Endothelial cell of umbilical vein (primary cell): ENCODE results near the gene GAP43. TPM values are rescaled to one million over a fixed set of nuclear protein-coding genes. Genes with fewer than 3 reads are reported as not detected.

Experiments used
- BruUV-seq: library from RNA; stranded (reverse); fragments of 400-500 nt; replicated peaks from 2 replicates; lab custom pipeline; 2021; lab: Mats Ljungman, UMichigan
- CTCF ChIA-PET: fragments of 300-600, 350-600 bp; sonication (Branson Sonifier 250); formaldehyde crosslinking; loops from one replicate; lab custom pipeline; 2021; ENCODE audit warnings: antibody characterized with exemption, inconsistent platforms; lab: Charles Lee
- POLR2A ChIA-PET: fragments of 300-600, 350-600 bp; sonication (Branson Sonifier 250); formaldehyde crosslinking; loops from one replicate; lab custom pipeline; 2021; ENCODE audit warnings: antibody characterized with exemption, inconsistent platforms; lab: Charles Lee
- DNase-seq: peaks from one replicate; pipeline ENCODE4 v3.0.0-alpha.2; 2011; ENCODE audit warnings: low read depth, low spot score
- FAIRE-seq: peaks from 2 replicates; lab custom pipeline; 2011; peaks lifted over from hg19 to GRCh38; lab: Jason Lieb, UNC
- H2AFZ ChIP-seq: 2 replicates; pipeline ENCODE4 v1.6.0; 2012; ENCODE audit warnings: low read depth, low read length, control low read depth, inconsistent platforms
- H3K27ac ChIP-seq: 2 replicates; pipeline ENCODE4 v1.5.1; 2011; ENCODE audit warnings: low read depth, mild to moderate bottlenecking, control low read depth, low read length, moderate library complexity; ENCODE audit not compliant: insufficient read depth
- H3K27me3 ChIP-seq, 2 experiments: 2 replicates each; pipeline versions ENCODE4 v1.6.0 to v1.6.1; 2011; ENCODE audit warnings: low read length in 2 of 2, mixed read lengths in 1 of 2; ENCODE audit not compliant: control insufficient read depth in 2 of 2, insufficient read depth in 2 of 2
- H3K36me3 ChIP-seq, 2 experiments: 2 replicates in 1 of 2; 3 replicates in 1 of 2; pipeline ENCODE4 v1.5.1; 2011; ENCODE audit warnings: low read length in 2 of 2, mild to moderate bottlenecking in 1 of 2, moderate library complexity in 1 of 2; ENCODE audit not compliant: control insufficient read depth in 2 of 2, insufficient read depth in 2 of 2; ENCODE audit errors: extremely low read depth in 1 of 2
- H3K4me1 ChIP-seq: 3 replicates; pipeline ENCODE4 v1.5.1; 2011; ENCODE audit warnings: mild to moderate bottlenecking, low read length; ENCODE audit not compliant: control insufficient read depth, insufficient read depth; ENCODE audit errors: extremely low read depth
- H3K4me2 ChIP-seq: 2 replicates; pipeline ENCODE4 v1.6.1; 2011; ENCODE audit warnings: low read length, control low read depth, mixed read lengths; ENCODE audit not compliant: insufficient read depth
- H3K4me3 ChIP-seq, 3 experiments: fragments of 200-600 bp in 1 of 3; sonication (generic), shearing (Covaris generic) in 1 of 3; replicated peaks in 1 of 3; 2 replicates each; pipeline ENCODE4 v1.5.1; 2011 to 2016; ENCODE audit warnings: control low read depth in 3 of 3, low read length in 3 of 3, mild to moderate bottlenecking in 2 of 3, inconsistent platforms in 1 of 3, low read depth in 1 of 3, moderate library complexity in 1 of 3; ENCODE audit not compliant: insufficient read depth in 1 of 3
- H3K79me2 ChIP-seq: 2 replicates; pipeline ENCODE4 v1.6.0; 2012; ENCODE audit warnings: low read length, inconsistent platforms; ENCODE audit not compliant: control insufficient read depth, insufficient read depth
- H3K9ac ChIP-seq: replicated peaks from 2 replicates; pipeline ENCODE3; 2011; ENCODE audit warnings: low read length, control low read depth; ENCODE audit not compliant: insufficient read depth; ENCODE audit errors: extremely low read depth
- H3K9me1 ChIP-seq: replicated peaks from 3 replicates; pipeline ENCODE4 v1.6.0; 2011; ENCODE audit warnings: mild to moderate bottlenecking, low read length; ENCODE audit not compliant: control insufficient read depth, insufficient read depth; ENCODE audit errors: extremely low read depth
- H3K9me3 ChIP-seq: replicated peaks from 2 replicates; pipeline ENCODE4 v1.5.1; 2012; ENCODE audit warnings: low read length, inconsistent platforms; ENCODE audit not compliant: control insufficient read depth, insufficient read depth
- H4K20me1 ChIP-seq: replicated peaks from 2 replicates; pipeline ENCODE3; 2011; ENCODE audit warnings: mild to moderate bottlenecking, low read length; ENCODE audit not compliant: control insufficient read depth, insufficient read depth; ENCODE audit errors: extremely low read depth
- EZH2 ChIP-seq: IDR thresholded peaks from 2 replicates; pipeline ENCODE4 v1.6.1; 2012; ENCODE audit warnings: borderline replicate concordance, low read depth, mild to moderate bottlenecking, moderate library complexity, low read length, inconsistent platforms; ENCODE audit not compliant: severe bottlenecking
- FOS ChIP-seq: IDR thresholded peaks from 2 replicates; pipeline ENCODE4 v1.6.1; 2011; ENCODE audit warnings: mild to moderate bottlenecking, low read length, moderate library complexity, borderline replicate concordance; ENCODE audit not compliant: insufficient read depth
- GATA2 ChIP-seq: IDR thresholded peaks from 2 replicates; pipeline ENCODE4 v1.7.0; 2011; ENCODE audit warnings: low read depth, mild to moderate bottlenecking, moderate library complexity, mixed read lengths, low read length; ENCODE audit not compliant: insufficient read length, insufficient read depth
- JUN ChIP-seq: IDR thresholded peaks from 2 replicates; pipeline ENCODE4 v1.6.1; 2011; ENCODE audit warnings: borderline replicate concordance, low read depth; ENCODE audit not compliant: insufficient read length, insufficient read depth
- MYC ChIP-seq: IDR thresholded peaks from one replicate; pipeline ENCODE4 v1.6.1; 2011; ENCODE audit warnings: mild to moderate bottlenecking, low read depth, low read length
- POLR2A ChIP-seq: IDR thresholded peaks from 2 replicates; pipeline ENCODE4 v1.6.1; 2012; ENCODE audit warnings: low read depth, mild to moderate bottlenecking, control low read depth, low read length
- POLR2AphosphoS5 ChIP-seq: IDR thresholded peaks from 2 replicates; pipeline ENCODE4 v1.6.1; 2012; ENCODE audit warnings: low read depth, mild to moderate bottlenecking, control low read depth, low read length, moderate library complexity; ENCODE audit not compliant: insufficient read depth
- dilution Hi-C: fragments of 300-500 bp; cut with MboI; formaldehyde crosslinking; loops from one replicate; pipeline ENCODE4 v1.15.0; 2019; ENCODE audit warnings: low sequenced_read_pairs; ENCODE audit not compliant: extremely low pct_ligation_motif_present
- intact Hi-C: fragments of 100-400 bp; cut with micrococcal nuclease; formaldehyde crosslinking; loops from one replicate; pipeline ENCODE4 v1.10.0; 2022
- polyA plus RNA-seq, 4 experiments: library from polyadenylated mRNA; depleted of rRNA in 3 of 4; stranded (reverse) in 3 of 4; unstranded in 1 of 4; fragments of >200 nt; gene quantifications; 2 replicates each; pipeline versions ENCODE4 v1.2.1 to v1.2.3, GENCODE V29; 2011 to 2012; ENCODE audit warnings: missing spikeins in 1 of 4
- total RNA-seq: library from RNA; stranded (reverse); gene quantifications from 2 replicates; pipeline ENCODE4 v1.2.3, GENCODE V29; 2021
- TF ChIP-seq, protein P1 (sequence below), 2 donors: IDR thresholded peaks; 1 replicate in 1 of 2; 2 replicates in 1 of 2; pipeline ENCODE4 v1.5.1; 2011; ENCODE audit warnings: low read length in 2 of 2, mild to moderate bottlenecking in 2 of 2, moderate library complexity in 2 of 2, control low read depth in 1 of 2, inconsistent platforms in 1 of 2, low read depth in 1 of 2; ENCODE audit not compliant: insufficient read depth in 1 of 2; ENCODE audit errors: extremely low read depth in 1 of 2
- TF ChIP-seq, protein P2 (sequence below): IDR thresholded peaks from 2 replicates; pipeline ENCODE4 v1.6.1; 2011; ENCODE audit not compliant: insufficient read depth, insufficient read length

GAP43 gene
- total and polyA plus RNA-seq, 2 donors (not counting 3 experiments of a cell fraction or from before 2014, with no cell fraction given), result 0.06 TPM; not detected in 1

DNA sequence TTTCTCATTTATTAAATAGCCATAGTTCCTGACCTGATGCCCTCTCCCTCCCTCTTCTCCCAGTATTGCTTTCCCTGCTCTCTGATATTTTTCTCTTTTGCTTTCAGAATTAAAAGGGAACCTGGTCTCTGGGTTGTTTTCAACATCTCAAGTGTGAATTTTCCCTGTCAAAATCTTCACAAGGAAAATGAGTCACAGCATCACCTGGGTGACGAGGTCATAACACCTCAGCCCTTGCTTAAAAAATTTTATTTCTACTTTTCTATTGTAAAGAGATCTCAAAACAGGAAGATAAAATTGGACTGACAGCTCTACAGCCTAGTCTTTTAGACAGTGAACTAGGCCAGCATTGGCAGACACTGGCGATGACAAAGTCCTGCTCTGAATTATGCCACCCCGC is 40.1 kb downstream of the GAP43 start:
- no peaks in the 10 kb centered on the region for H3K79me2 ChIP-seq
- H3K4me3 ChIP-seq, result no peak overlapping the region
- dilution Hi-C loops, result no loop called here
- no peaks in the 10 kb centered on the region for H4K20me1 ChIP-seq
- no peaks in the 10 kb centered on the region for H3K36me3 ChIP-seq
- TF ChIP-seq, protein P1, sequence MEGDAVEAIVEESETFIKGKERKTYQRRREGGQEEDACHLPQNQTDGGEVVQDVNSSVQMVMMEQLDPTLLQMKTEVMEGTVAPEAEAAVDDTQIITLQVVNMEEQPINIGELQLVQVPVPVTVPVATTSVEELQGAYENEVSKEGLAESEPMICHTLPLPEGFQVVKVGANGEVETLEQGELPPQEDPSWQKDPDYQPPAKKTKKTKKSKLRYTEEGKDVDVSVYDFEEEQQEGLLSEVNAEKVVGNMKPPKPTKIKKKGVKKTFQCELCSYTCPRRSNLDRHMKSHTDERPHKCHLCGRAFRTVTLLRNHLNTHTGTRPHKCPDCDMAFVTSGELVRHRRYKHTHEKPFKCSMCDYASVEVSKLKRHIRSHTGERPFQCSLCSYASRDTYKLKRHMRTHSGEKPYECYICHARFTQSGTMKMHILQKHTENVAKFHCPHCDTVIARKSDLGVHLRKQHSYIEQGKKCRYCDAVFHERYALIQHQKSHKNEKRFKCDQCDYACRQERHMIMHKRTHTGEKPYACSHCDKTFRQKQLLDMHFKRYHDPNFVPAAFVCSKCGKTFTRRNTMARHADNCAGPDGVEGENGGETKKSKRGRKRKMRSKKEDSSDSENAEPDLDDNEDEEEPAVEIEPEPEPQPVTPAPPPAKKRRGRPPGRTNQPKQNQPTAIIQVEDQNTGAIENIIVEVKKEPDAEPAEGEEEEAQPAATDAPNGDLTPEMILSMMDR (IDR thresholded peaks at IDR 0.05; ENCODE audit: extremely low read depth in 1 of 2, insufficient read depth in 1 of 2, low read depth in 1 of 2, low read length in 2 of 2), result no peak
- TF ChIP-seq POLR2AphosphoS5 (no peak), JUN (no peak), POLR2A (no peak), FOS (no peak), MYC (no peak), EZH2 (no peak), GATA2 (no peak)
- TF ChIP-seq, protein P2, sequence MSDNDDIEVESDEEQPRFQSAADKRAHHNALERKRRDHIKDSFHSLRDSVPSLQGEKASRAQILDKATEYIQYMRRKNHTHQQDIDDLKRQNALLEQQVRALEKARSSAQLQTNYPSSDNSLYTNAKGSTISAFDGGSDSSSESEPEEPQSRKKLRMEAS, result no peak
- no TSS peak for BruUV-seq
- POLR2A ChIA-PET, result no interaction called here
- no peaks in the 10 kb centered on the region for H3K9me3 ChIP-seq
- CTCF ChIA-PET, result no interaction called here
- H3K4me2 ChIP-seq, result no peak overlapping the region
- H3K9ac ChIP-seq, result no peak overlapping the region
- H3K4me1 ChIP-seq, result peaks cover 5% of the 10 kb centered on the region
- H2AFZ ChIP-seq, result no peak overlapping the region
- H3K27ac ChIP-seq, result no peak overlapping the region
- no peaks in the 10 kb centered on the region for H3K9me1 ChIP-seq
- DNase-seq (no peak), FAIRE-seq (no peak)
- intact Hi-C loops, result no loop called here
- peaks cover 8 to 11% of the 10 kb centered on the region in 2 experiments for H3K27me3 ChIP-seq
